ENCODE measurements around the gene TP53BP2. TPM values are rescaled to one million over a fixed set of nuclear protein-coding genes. Genes with fewer than 3 reads are reported as not detected.
"Not testable (repeated sequence)": the region's sequence is repeated elsewhere in the genome, so short reads cannot be mapped to it uniquely, and the experiment has no call there.

TP53BP2 gene
- total RNA-seq, 1 donor from 2014 or later = 35.5 TPM

DNA sequence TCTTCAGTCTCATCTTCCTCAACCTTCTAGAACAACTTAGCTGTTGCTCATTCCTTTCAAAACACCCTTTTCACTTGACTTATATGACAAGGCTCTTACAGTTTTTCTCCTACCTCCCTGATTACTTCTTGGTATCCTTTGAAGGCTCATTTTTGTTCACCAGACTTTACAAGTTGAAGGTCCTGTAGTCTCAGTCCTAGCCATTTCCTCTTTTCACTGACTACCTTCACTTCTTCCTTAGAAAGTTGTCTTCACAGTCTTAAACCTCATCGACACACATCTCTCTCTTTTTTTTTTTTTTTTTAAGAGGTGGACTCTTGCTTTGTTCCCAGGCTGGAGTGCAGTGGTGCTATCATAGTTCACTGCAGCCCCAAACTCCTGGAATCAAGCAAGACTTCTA is 6.6 kb upstream of the TP53BP2 start:
- no peak for DNase-seq

DNA sequence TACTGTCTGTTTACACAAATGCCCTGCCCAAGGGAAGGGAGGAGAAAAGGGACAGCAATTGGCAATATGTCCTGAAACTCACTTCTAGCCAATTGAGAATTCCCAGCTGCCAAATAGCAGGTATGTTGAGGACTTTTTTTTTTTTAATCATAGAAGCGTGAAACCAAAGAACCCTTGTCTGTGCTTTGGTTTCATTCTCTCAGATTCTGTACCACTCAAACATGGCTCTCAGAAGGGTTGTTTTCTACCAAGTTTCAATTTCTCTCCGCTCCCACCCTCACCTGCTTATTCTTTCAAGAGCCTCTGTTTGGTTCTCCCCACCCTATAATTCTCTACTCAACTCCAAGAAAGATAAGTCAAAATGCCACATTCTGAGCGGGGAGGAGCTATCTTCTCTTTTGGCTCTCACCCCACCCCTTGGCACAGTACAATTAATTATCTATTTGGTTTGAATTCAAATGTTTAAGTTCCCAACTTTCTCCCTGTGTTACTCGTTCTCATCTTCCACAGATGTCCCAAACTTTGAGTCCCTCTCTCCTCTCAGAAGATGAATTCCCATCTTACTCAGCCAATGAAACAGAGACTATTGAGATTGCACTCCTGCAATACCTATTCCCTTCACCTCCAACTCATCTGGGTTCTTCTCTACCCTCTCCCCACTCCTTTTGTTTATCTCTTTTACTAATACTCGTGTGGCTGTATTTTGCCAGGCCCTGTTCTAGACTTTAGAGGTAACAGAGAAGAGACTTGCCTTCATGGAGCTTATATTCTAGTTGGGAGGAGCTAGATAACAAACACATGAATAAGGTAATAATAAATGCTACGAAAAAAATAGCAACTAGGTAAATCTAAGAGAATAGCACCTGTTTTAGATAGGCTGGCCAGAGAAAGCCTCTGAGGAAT is 3.9 kb upstream of the TP53BP2 start:
- DNase-seq = no peak

GRCh38 chr1:223848536-223848935 is 2.8 kb upstream of the TP53BP2 start:
- no peak for DNase-seq

- no peak for DNase-seq
Observed at GRCh38 chr1:223847781-223848345, 2.1 kb upstream of the TP53BP2 start.

DNA sequence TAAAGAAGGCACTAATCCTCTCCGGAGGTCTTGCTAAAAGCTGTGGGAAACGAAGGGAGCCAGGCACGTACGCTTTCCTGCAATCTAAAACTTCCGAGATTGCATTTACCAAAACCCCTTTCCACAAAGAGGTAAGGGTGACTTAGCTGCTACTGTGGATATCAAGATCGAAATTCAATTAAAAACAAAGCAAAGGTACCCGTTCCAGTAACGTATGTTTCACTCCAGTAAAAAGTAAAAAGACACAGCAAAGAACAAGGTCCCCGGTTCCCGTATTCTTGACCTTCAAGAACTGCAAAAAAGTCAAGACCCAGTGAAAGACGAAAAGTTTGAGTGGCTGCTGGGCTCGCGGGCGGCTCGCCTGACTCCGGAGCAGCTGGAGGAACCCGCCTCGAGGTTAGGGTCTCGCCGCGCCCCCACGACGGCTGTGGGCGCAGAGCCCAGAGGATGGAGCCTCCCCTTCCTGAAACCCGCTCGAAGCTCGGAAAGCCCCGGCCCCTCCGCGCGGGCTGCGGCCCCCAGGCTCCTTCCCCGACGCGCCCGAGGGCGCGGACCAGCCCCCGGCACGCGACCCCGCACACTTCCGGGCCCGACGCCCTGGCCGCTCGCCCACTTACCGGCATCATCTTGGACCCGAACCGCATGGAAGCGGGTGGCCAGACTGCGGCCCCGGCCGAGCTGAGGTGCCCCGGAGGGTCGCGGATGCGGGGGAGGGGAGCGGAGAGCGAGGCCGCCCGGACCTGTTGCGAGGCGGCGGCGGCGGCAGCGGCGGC is 524 bp downstream of the TP53BP2 start:
- peak; percentile 76 for DNase-seq

- peak; percentile 70 for DNase-seq
Observed at GRCh38 chr1:223844787-223845036, 1.0 kb downstream of the TP53BP2 start.

- DNase-seq = peak; percentile 58
Observed at GRCh38 chr1:223843934-223844786, 1.6 kb downstream of the TP53BP2 start.

- no peak for DNase-seq
Observed at GRCh38 chr1:223842784-223843183, 3.0 kb downstream of the TP53BP2 start.

- not testable (repeated sequence) for DNase-seq
Observed at GRCh38 chr1:223841977-223842623, 3.6 kb downstream of the TP53BP2 start.

DNA sequence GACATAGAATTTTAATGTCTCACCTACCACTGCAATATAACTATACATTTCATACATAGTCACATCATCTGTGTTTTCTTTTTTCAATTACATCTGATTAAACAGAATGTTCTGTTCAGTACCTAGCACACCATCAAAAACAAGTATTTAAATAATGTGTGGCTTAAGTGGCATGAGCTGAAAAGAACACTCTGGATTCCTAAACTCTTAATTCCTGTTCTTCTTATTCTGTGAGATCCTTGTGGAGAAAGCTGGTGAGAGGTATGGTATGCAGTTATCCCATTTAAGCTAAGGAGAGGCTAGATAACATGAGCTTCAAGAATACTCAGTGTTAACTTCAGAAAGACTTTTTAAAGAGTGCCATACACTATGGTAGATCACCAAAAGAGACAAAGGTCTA is 5.5 kb downstream of the TP53BP2 start:
- DNase-seq = no peak

GRCh38 chr1:223838125-223838854 is 7.5 kb downstream of the TP53BP2 start:
- no peak for DNase-seq

DNA sequence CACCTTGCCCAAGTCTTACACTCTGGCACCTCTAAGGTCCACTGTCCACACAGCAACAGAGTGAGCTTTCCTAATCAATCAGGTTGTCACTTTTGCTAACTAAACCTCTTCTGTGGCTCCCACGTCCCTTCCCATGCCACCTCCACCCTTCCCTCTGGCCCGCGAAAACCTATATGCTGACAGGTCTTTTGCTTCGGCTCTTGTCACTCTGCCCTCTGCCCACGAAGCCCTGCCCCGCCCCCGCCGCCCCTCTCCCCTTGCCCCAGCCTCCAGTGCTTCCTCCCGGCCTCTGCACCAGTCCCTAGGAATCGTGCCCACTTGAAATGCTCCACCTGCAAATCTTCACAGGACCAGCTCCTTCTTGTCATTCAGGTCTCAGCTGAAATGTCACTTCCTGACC is 8.1 kb downstream of the TP53BP2 start:
- no peak for DNase-seq

DNA sequence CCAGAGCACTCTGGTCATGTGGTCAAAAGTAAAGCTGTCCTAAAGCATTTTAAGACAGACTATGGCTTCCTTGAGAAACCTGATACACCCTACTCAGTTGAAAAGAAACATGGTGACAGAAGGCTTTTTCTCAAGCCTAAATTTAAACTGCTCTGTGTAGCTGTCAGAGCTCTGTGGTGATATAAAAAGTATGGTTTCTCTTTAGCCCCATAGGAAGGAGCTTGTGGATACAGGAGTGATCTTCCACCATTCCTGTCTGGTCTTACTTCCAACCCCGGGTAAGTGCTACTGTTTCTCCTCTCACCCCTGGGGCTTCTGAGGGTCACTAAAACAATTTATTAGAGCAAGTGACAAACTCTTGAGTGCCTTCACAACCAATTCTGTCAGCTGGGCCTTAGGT is 8.5 kb downstream of the TP53BP2 start:
- no peak for DNase-seq

DNA sequence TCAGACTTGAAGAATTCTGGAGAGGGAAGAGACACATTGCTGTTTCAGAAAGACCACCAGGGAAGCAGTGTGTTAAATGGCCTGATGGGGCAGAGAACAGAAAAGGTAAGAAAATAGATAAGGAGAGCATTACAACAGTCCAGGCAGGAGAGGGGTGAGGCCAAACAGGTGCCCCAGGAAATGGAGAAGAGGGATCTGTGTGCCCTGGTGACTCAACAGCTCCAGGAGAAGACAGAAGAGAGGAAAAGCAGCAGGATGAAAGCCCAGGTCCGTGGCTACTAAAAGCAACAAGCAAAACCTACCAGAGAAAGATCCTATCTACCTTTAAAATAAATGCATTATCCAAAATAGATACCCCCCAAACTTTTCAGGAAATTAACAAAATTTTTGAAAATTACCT is 9.2 kb downstream of the TP53BP2 start:
- no peak for DNase-seq

- no peak for DNase-seq
Observed at GRCh38 chr1:223835754-223836153, 10.0 kb downstream of the TP53BP2 start.

- DNase-seq = no peak
Observed at GRCh38 chr1:223834660-223835263, 11.0 kb downstream of the TP53BP2 start.

GRCh38 chr1:223833948-223834347 is 11.8 kb downstream of the TP53BP2 start:
- DNase-seq = no peak

DNA sequence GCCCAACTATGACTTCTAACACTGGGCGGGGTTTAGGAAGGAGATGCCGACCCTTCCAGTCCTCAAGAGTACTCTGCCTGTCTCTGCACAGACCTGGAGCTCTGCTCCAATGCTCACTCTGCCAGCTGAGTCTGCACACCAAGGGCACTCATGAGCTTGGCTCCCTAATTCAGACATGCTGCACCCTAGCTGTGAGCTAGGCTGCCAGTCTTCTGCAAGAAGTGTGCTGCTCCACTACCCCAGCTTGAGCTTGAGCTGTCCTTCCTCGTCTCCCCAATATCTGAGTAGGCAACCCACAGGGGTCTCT is 13.2 kb downstream of the TP53BP2 start:
- no peak for DNase-seq

- no peak for DNase-seq
Observed at GRCh38 chr1:223831755-223832636, 13.8 kb downstream of the TP53BP2 start.

- DNase-seq = no peak
Observed at GRCh38 chr1:223829678-223830077, 16.1 kb downstream of the TP53BP2 start.

Data from skin of body (tissue), 2 donors.